C4-2B (cell line): ENCODE measurements around the gene DEPDC7.

ENCODE experiments used
- CTCF ChIP-seq: fragments of 450-650 bp; conservative IDR thresholded peaks from 2 replicates; pipeline ENCODE4 v1.5.1; 2017; ENCODE audit warnings: mild to moderate bottlenecking
- ZFX ChIP-seq: fragments of 450-650 bp; IDR thresholded peaks from 2 replicates; pipeline ENCODE4 v1.6.1; 2017

- TF ChIP-seq CTCF (no peak), ZFX (no peak)
Measured at GRCh38 chr11:33027233-33027632, 11.6 kb downstream of the DEPDC7 start.
